GM12878 (cell line): Measurements from ENCODE around the gene SRM. TPM values are rescaled to one million over a fixed set of nuclear protein-coding genes. Genes with fewer than 3 reads are reported as not detected.

Experiments
- ATAC-seq: fragments of 200-7000 bp; cut with Tn5 transposase; 3 replicates; pipeline ENCODE4 v1.9.1; 2020; ENCODE audit warnings: mild to moderate bottlenecking, moderate library complexity
- BruUV-seq: library from RNA; stranded (reverse); fragments of 400-500 nt; replicated peaks from 2 replicates; lab custom pipeline; 2021; lab: Mats Ljungman, UMichigan
- CTCF ChIA-PET: fragments of 300-600 bp; sonication (Branson Sonifier 250); formaldehyde crosslinking; extraction: SDS; loops from one replicate; lab custom pipeline; 2021; ENCODE audit warnings: inconsistent platforms; lab: Yijun Ruan, JAX
- POLR2A ChIA-PET: fragments of 350-600 bp; formaldehyde crosslinking; extraction: SDS; loops from one replicate; lab custom pipeline; 2021; ENCODE audit warnings: inconsistent platforms; lab: Charles Lee
- RAD21 ChIA-PET: fragments of 300-600 bp; sonication (Branson Sonifier 250); formaldehyde crosslinking; loops from one replicate; lab custom pipeline; 2023; ENCODE audit warnings: antibody characterized with exemption; ENCODE audit not compliant: unreplicated experiment; lab: Charles Lee
- SMC1A ChIA-PET: fragments of 300-600 bp; sonication (Branson Sonifier 250); formaldehyde crosslinking; loops from one replicate; lab custom pipeline; 2023; ENCODE audit not compliant: unreplicated experiment, uncharacterized antibody; lab: Charles Lee
- DNase-seq: peaks from one replicate; pipeline ENCODE4 v3.0.0-alpha.2; 2011; ENCODE audit warnings: low read depth, low spot score
- FAIRE-seq: peaks from 3 replicates; lab custom pipeline; 2011; peaks lifted over from hg19 to GRCh38; lab: Jason Lieb, UNC
- H2AFZ ChIP-seq: 2 replicates; pipeline ENCODE4 v1.6.0; 2011; ENCODE audit warnings: low read depth, low read length, control low read depth; ENCODE audit not compliant: control insufficient read depth
- H3K27ac ChIP-seq: 2 replicates; pipeline ENCODE4 v1.5.1; 2011; ENCODE audit warnings: control low read depth; ENCODE audit not compliant: control insufficient read depth, insufficient read depth
- H3K27me3 ChIP-seq, 2 experiments: replicated peaks in 1 of 2; 2 replicates each; pipeline versions ENCODE4 v1.6.0 to v1.6.1; 2011; ENCODE audit warnings: low read length in 1 of 2; ENCODE audit not compliant: control insufficient read depth in 2 of 2, insufficient read depth in 2 of 2
- H3K36me3 ChIP-seq, 2 experiments: 2 replicates each; pipeline ENCODE4 v1.5.1; 2011; ENCODE audit warnings: low read length in 1 of 2; ENCODE audit not compliant: control insufficient read depth in 2 of 2, insufficient read depth in 2 of 2
- H3K4me1 ChIP-seq: 2 replicates; pipeline ENCODE4 v1.6.1; 2011; ENCODE audit warnings: mild to moderate bottlenecking, low read length, moderate library complexity, mixed read lengths; ENCODE audit not compliant: control insufficient read depth, insufficient read depth
- H3K4me2 ChIP-seq: 2 replicates; pipeline ENCODE4 v1.6.0; 2011; ENCODE audit warnings: control low read depth; ENCODE audit not compliant: control insufficient read depth, insufficient read depth
- H3K4me3 ChIP-seq: fragments of 200-600 bp; sonication (generic); 2 replicates; pipeline ENCODE4 v1.5.1; 2016
- H3K79me2 ChIP-seq: 2 replicates; pipeline ENCODE4 v1.6.0; 2011; ENCODE audit warnings: low read length; ENCODE audit not compliant: control insufficient read depth, insufficient read depth
- H3K9ac ChIP-seq: 2 replicates; pipeline ENCODE4 v1.8.0; 2011; ENCODE audit warnings: low read length, control low read depth, mixed read lengths; ENCODE audit not compliant: control insufficient read depth, insufficient read depth
- H3K9me3 ChIP-seq: replicated peaks from 3 replicates; pipeline ENCODE4 v1.5.1; 2011; ENCODE audit warnings: mild to moderate bottlenecking, low read length; ENCODE audit not compliant: control insufficient read depth, insufficient read depth
- H4K20me1 ChIP-seq: 2 replicates; pipeline ENCODE4 v1.6.0; 2011; ENCODE audit not compliant: control insufficient read depth, insufficient read depth
- BHLHE40 ChIP-seq, 2 experiments: fragments of 450-650 bp in 1 of 2; IDR thresholded peaks; 2 replicates each; pipeline ENCODE4 v1.6.1; 2011 to 2017; ENCODE audit warnings: low read depth in 2 of 2, borderline replicate concordance in 1 of 2, improper control_type of control experiment in 1 of 2, low read length in 1 of 2, mild to moderate bottlenecking in 1 of 2
- E4F1 ChIP-seq: fragments of 450-650 bp; IDR thresholded peaks from 2 replicates; pipeline ENCODE4 v1.6.1; 2018; ENCODE audit warnings: borderline replicate concordance, mild to moderate bottlenecking; ENCODE audit not compliant: partially characterized antibody
- HDAC2 ChIP-seq: fragments of 200-600 bp; sonication (generic); IDR thresholded peaks from 2 replicates; pipeline ENCODE4 v1.6.1; 2017
- IKZF2 ChIP-seq, 2 experiments: fragments of 450-650 bp; IDR thresholded peaks; 2 replicates each; pipeline ENCODE4 v1.6.1; 2017; ENCODE audit warnings: mild to moderate bottlenecking in 2 of 2, moderate library complexity in 2 of 2
- IRF4 ChIP-seq: IDR thresholded peaks from 2 replicates; pipeline ENCODE4 v1.6.1; 2011; ENCODE audit warnings: low read depth, low read length
- POLR2AphosphoS5 ChIP-seq: IDR thresholded peaks from 2 replicates; pipeline ENCODE4 v1.6.1; 2011; ENCODE audit warnings: mild to moderate bottlenecking, low read length, inconsistent platforms
- RB1 ChIP-seq: fragments of 450-650 bp; formaldehyde crosslinking; IDR thresholded peaks from 2 replicates; pipeline ENCODE4 v1.6.1; 2017; ENCODE audit warnings: mild to moderate bottlenecking, borderline replicate concordance
- RBBP5 ChIP-seq: fragments of 200-600 bp; sonication (generic); conservative IDR thresholded peaks from 2 replicates; pipeline ENCODE4 v1.6.1; 2016
- SKIL ChIP-seq: fragments of 450-650 bp; IDR thresholded peaks from 2 replicates; pipeline ENCODE4 v1.6.1; 2017; ENCODE audit warnings: mild to moderate bottlenecking, low read depth, inconsistent platforms; ENCODE audit not compliant: poor library complexity, severe bottlenecking
- STAT1 ChIP-seq: fragments of 450-650 bp; conservative IDR thresholded peaks from 2 replicates; pipeline ENCODE4 v1.6.1; 2014; ENCODE audit warnings: antibody characterized with exemption, mild to moderate bottlenecking
- ZBTB33 ChIP-seq: fragments of 450-650 bp; IDR thresholded peaks from 2 replicates; pipeline ENCODE4 v1.6.1; 2017; ENCODE audit warnings: mild to moderate bottlenecking
- ZBTB40 ChIP-seq: fragments of 450-650 bp; IDR thresholded peaks from 2 replicates; pipeline ENCODE4 v1.6.1; 2016; ENCODE audit warnings: mild to moderate bottlenecking, moderate library complexity, borderline replicate concordance
- WGBS: methylation state at CpG from one replicate; pipeline ENCODE4 v1.1.6; 2016; ENCODE audit warnings: low lambda C conversion rate; ENCODE audit not compliant: insufficient replicate concordance, insufficient coverage; ENCODE audit errors: missing lambda C conversion rate; 5-methylcytosine and 5-hydroxymethylcytosine counted together
- in situ Hi-C: fragments of 300-500 bp; cut with MboI; formaldehyde crosslinking; loops from 9 replicates; pipeline ENCODE4 v1.14.3; 2018; ENCODE audit warnings: mixed read lengths
- intact Hi-C: fragments of 100-400 bp; cut with micrococcal nuclease; formaldehyde crosslinking; loops from one replicate; pipeline ENCODE4 v1.14.2; 2022; ENCODE audit not compliant: unreplicated experiment
- polyA plus RNA-seq, 11 experiments: library from polyadenylated mRNA; depleted of rRNA in 4 of 11; unstranded in 6 of 11; stranded (reverse) in 5 of 11; fragments of >200 nt; fragmentation: Nextera tagmentation in 4 of 11; fragmentation: Illumina TruSeq in 1 of 11; extraction: Ambion mirVana in 4 of 11; extraction: Trizol in 1 of 11; gene quantifications; 1 replicate in 1 of 11; 2 replicates in 10 of 11; pipeline versions ENCODE4 v1.2.1 to v1.2.3, GENCODE V29; 2011 to 2016; ENCODE audit warnings: inconsistent platforms in 2 of 11, missing spikeins in 2 of 11, low read depth in 1 of 11
- total RNA-seq, 4 experiments: library from RNA; depleted of rRNA in 3 of 4; stranded (reverse); fragments of >200 nt in 3 of 4; fragmentation: Illumina TruSeq in 1 of 4; extraction: Trizol in 1 of 4; gene quantifications; 2 replicates each; pipeline versions ENCODE4 v1.2.1 to v1.2.3, GENCODE V29; 2013 to 2021

Gene SRM
- total and polyA plus RNA-seq, 10 of the 15 experiments (the other 5 are each of a cell fraction or from before 2014, with no cell fraction given): 16.7 to 255 (median 81.2) TPM

- TF ChIP-seq IKZF2 (IDR thresholded peaks at IDR 0.05): no peak
- no peak for TF ChIP-seq STAT1
- TF ChIP-seq RB1: no peak
- no peak for TF ChIP-seq ZBTB33
- TF ChIP-seq, all 136 proteins: peak for 0
Measured at GRCh38 chr1:11026052-11026451, 33.8 kb downstream of the SRM start (continued).

- BruUV-seq: no TSS peak
- Histone ChIP-seq H4K20me1 (peaks cover 2% of the 10 kb centered on the region; the same call in 1 of the 2 replicates), H3K79me2 (no peaks in the 10 kb centered on the region; the same call in 1 of the 2 replicates), H2AFZ (no peak overlapping the region), H3K27ac (no peak overlapping the region), H3K36me3 (peaks cover 6 to 47% of the 10 kb centered on the region in 2 experiments), H3K4me2 (no peak overlapping the region), H3K9ac (no peak overlapping the region), H3K9me3 (no peaks in the 10 kb centered on the region), H3K4me1 (no peaks in the 10 kb centered on the region), H3K27me3 (no peaks in the 10 kb centered on the region), H3K4me3 (no peak overlapping the region)
- ChIA-PET CTCF (interaction anchor here (2.3 kb wide), 1 partner anchor 12 kb away, joined by 11 read pairs; no protein-coding TSS in a partner anchor), SMC1A (interaction anchor here (1.1 kb wide), 1 partner anchor 12 kb away, joined by 3 read pairs; no protein-coding TSS in a partner anchor), RAD21 (interaction anchor here (0.6 kb wide), 1 partner anchor 555 kb away, joined by 4 read pairs; no protein-coding TSS in a partner anchor), POLR2A (no interaction called here)
- intact Hi-C loops: no loop called here
- DNase-seq (no peak), ATAC-seq (no peak), FAIRE-seq (no peak)
- 96% methylated on average over 1 of the region's 1 CpG for WGBS
- in situ Hi-C loops: no loop called here
- TF ChIP-seq E4F1 (no peak), POLR2AphosphoS5 (no peak; the same call in 1 of the 2 replicates), IRF4 (no peak), ZBTB40 (no peak), HDAC2 (no peak), SKIL (no peak), RBBP5 (no peak), BHLHE40 (IDR thresholded peaks at IDR 0.05; ENCODE audit: borderline replicate concordance in 1 of 2, low read depth in 2 of 2, low read length in 1 of 2) (no peak)
Measured at GRCh38 chr1:11025618-11026017, 34.2 kb downstream of the SRM start.
